ENCODE data around the gene SERF2. TPM values are rescaled to one million over a fixed set of nuclear protein-coding genes. Genes with fewer than 3 reads are reported as not detected.
"Not testable (repeated sequence)": the region's sequence is repeated elsewhere in the genome, so short reads cannot be mapped to it uniquely, and the experiment has no call there.

The SERF2 gene
- total RNA-seq (1,000 to 10,000 TPM in 1 of 5 donors, 100 to 1,000 TPM in 4; 276 to 1,195 (median 526) TPM), polyA plus RNA-seq (1,000 to 10,000 TPM; 2,001 to 3,403 (median 2,340) TPM)
- long read RNA-seq, donor 1, transcript SERF2-201 (3 exons, 1,537 nt), result major isoform, 258 of 334 reads
- long read RNA-seq, donor 1, transcript SERF2-207 (2 exons, 582 nt), result minor isoform, 49 of 334 reads
- long read RNA-seq, donor 1, partial matches to known transcripts, result 20 of 334 reads
- long read RNA-seq, donor 1, other reads (novel, unspliced or antisense), result 0 of 334 reads
- long read RNA-seq, donor 2, transcript SERF2-216 (2 exons, 1,030 nt), result minor isoform, 9 of 462 reads
- long read RNA-seq, donor 2, transcript SERF2-207 (2 exons, 582 nt), result minor isoform, 60 of 462 reads
- long read RNA-seq, donor 2, transcript SERF2-201 (3 exons, 1,537 nt), result major isoform, 347 of 462 reads
- long read RNA-seq, donor 2, partial matches to known transcripts, result 24 of 462 reads
- long read RNA-seq, donor 2, other reads (novel, unspliced or antisense), result 14 of 462 reads
- long read RNA-seq, donor 3, transcript SERF2-216 (2 exons, 1,030 nt), result minor isoform, 7 of 354 reads
- long read RNA-seq, donor 3, transcript SERF2-207 (2 exons, 582 nt), result minor isoform, 47 of 354 reads
- long read RNA-seq, donor 3, transcript SERF2-201 (3 exons, 1,537 nt), result major isoform, 286 of 354 reads
- long read RNA-seq, donor 3, partial matches to known transcripts, result 9 of 354 reads
- long read RNA-seq, donor 3, other reads (novel, unspliced or antisense), result 0 of 354 reads
- long read RNA-seq, donor 4, transcript SERF2-207 (2 exons, 582 nt), result minor isoform, 6 of 64 reads
- long read RNA-seq, donor 4, transcript SERF2-201 (3 exons, 1,537 nt), result major isoform, 54 of 64 reads
- long read RNA-seq, donor 4, partial matches to known transcripts, result 0 of 64 reads
- long read RNA-seq, donor 4, other reads (novel, unspliced or antisense), result 0 of 64 reads
- long read RNA-seq, donor 5, transcript SERF2-207 (2 exons, 582 nt), result minor isoform, 65 of 562 reads
- long read RNA-seq, donor 5, transcript SERF2-216 (2 exons, 1,030 nt), result minor isoform, 10 of 562 reads
- long read RNA-seq, donor 5, transcript SERF2-202 (3 exons, 506 nt), result minor isoform, 8 of 562 reads
- long read RNA-seq, donor 5, transcript SERF2-201 (3 exons, 1,537 nt), result major isoform, 470 of 562 reads
- long read RNA-seq, donor 5, partial matches to known transcripts, result 7 of 562 reads
- long read RNA-seq, donor 5, other reads (novel, unspliced or antisense), result 0 of 562 reads
- long read RNA-seq, donor 6, transcript SERF2-207 (2 exons, 582 nt), result minor isoform, 197 of 1,419 reads
- long read RNA-seq, donor 6, transcript SERF2-201 (3 exons, 1,537 nt), result major isoform, 1,167 of 1,419 reads
- long read RNA-seq, donor 6, transcript SERF2-202 (3 exons, 506 nt), result minor isoform, 7 of 1,419 reads
- long read RNA-seq, donor 6, transcript SERF2-216 (2 exons, 1,030 nt), result minor isoform, 37 of 1,419 reads
- long read RNA-seq, donor 6, partial matches to known transcripts, result 0 of 1,419 reads
- long read RNA-seq, donor 6, other reads (novel, unspliced or antisense), result 0 of 1,419 reads
- long read RNA-seq, donor 7, transcript SERF2-207 (2 exons, 582 nt), result minor isoform, 80 of 632 reads
- long read RNA-seq, donor 7, transcript SERF2-216 (2 exons, 1,030 nt), result minor isoform, 10 of 632 reads
- long read RNA-seq, donor 7, transcript SERF2-201 (3 exons, 1,537 nt), result major isoform, 532 of 632 reads
- long read RNA-seq, donor 7, partial matches to known transcripts, result 6 of 632 reads
- long read RNA-seq, donor 7, other reads (novel, unspliced or antisense), result 0 of 632 reads
- long read RNA-seq, donor 8, transcript SERF2-202 (3 exons, 506 nt), result minor isoform, 6 of 609 reads
- long read RNA-seq, donor 8, transcript SERF2-207 (2 exons, 582 nt), result minor isoform, 59 of 609 reads
- long read RNA-seq, donor 8, transcript SERF2-216 (2 exons, 1,030 nt), result minor isoform, 10 of 609 reads
- long read RNA-seq, donor 8, transcript SERF2-201 (3 exons, 1,537 nt), result major isoform, 524 of 609 reads
- long read RNA-seq, donor 8, partial matches to known transcripts, result 6 of 609 reads
- long read RNA-seq, donor 8, other reads (novel, unspliced or antisense), result 0 of 609 reads
- long read RNA-seq, donor 9, transcript SERF2-201 (3 exons, 1,537 nt), result major isoform, 658 of 823 reads
- long read RNA-seq, donor 9, transcript SERF2-216 (2 exons, 1,030 nt), result minor isoform, 7 of 823 reads
- long read RNA-seq, donor 9, transcript SERF2-207 (2 exons, 582 nt), result minor isoform, 123 of 823 reads
- long read RNA-seq, donor 9, partial matches to known transcripts, result 28 of 823 reads
- long read RNA-seq, donor 9, other reads (novel, unspliced or antisense), result 0 of 823 reads
- long read RNA-seq, donor 10, transcript SERF2-207 (2 exons, 582 nt), result minor isoform, 23 of 181 reads
- long read RNA-seq, donor 10, transcript SERF2-201 (3 exons, 1,537 nt), result major isoform, 150 of 181 reads
- long read RNA-seq, donor 10, partial matches to known transcripts, result 0 of 181 reads
- long read RNA-seq, donor 10, other reads (novel, unspliced or antisense), result 0 of 181 reads

- peak; percentile 100 for DNase-seq
- 0 to 1% (median 0%) methylated on average over 35 to 66 of the region's 66 CpGs for WGBS, 5 donors
- no peaks in the 10 kb centered on the region for H3K27me3 ChIP-seq
- intact Hi-C loops (cut with DNase I; ENCODE audit: low total_unique reads), result no loop called here
- H3K4me3 ChIP-seq, result peak within 1 kb of the TSS; percentile 63 to 99 (median 86)
- no peaks in the 10 kb centered on the region for H3K9me3 ChIP-seq
- TF ChIP-seq POLR2AphosphoS5 (IDR thresholded peaks at IDR 0.05), result peak; percentile 99 to 100 (median 100)
- peak in 2 of 4 donors; percentile 99 for TF ChIP-seq POLR2A (IDR thresholded peaks at IDR 0.05)
- no peak for TF ChIP-seq CTCF (IDR thresholded peaks at IDR 0.05)
- no peak for TF ChIP-seq EP300 (IDR thresholded peaks at IDR 0.05)
- H3K4me1 ChIP-seq, result peaks cover 31 to 49% (median 44%) of the 10 kb centered on the region in 4 donors
- peak within 1 kb of the TSS; percentile 94 to 99 (median 99) for H3K27ac ChIP-seq
- peaks cover 30 to 42% (median 40%) of the 10 kb centered on the region in 4 donors for H3K36me3 ChIP-seq
These were observed at the start of gene SERF2 for GRCh38 chr15:43791993-43792760. SERF2 (plus strand) TSS chr15:43792320; CDS start chr15:43792377, 57 bp downstream.

- Histone ChIP-seq H3K4me1 (peaks cover 31 to 46% (median 42%) of the 10 kb centered on the region in 4 donors), H3K4me3 (peak within 1 kb of the TSS; percentile 55 to 82 (median 74)), H3K27ac (peak within 1 kb of the TSS; percentile 93 to 98 (median 97))
- 0 to 1% (median 0%) methylated on average over 21 to 84 of the region's 84 CpGs for WGBS, 5 donors
- intact Hi-C loops (cut with DNase I; ENCODE audit: low total_unique reads); H3K27me3 ChIP-seq; H3K36me3 ChIP-seq; H3K9me3 ChIP-seq: not testable (repeated sequence)
- TF ChIP-seq POLR2AphosphoS5 (IDR thresholded peaks at IDR 0.05) (peak; percentile 87 to 97 (median 97)), POLR2A (IDR thresholded peaks at IDR 0.05) (peak in 1 of 4 donors; percentile 57)
- peak; percentile 94 to 98 for DNase-seq
These were observed 45.7 kb upstream of the SERF2 start, which contains the start of gene PDIA3 for GRCh38 chr15:43746245-43746902. PDIA3 (plus strand) TSS chr15:43746438; CDS start chr15:43746540, 102 bp downstream.

- Histone ChIP-seq H3K4me3 (peak overlapping the region; percentile 55 to 82 (median 74)), H3K4me1 (peaks cover 31 to 52% (median 48%) of the 10 kb centered on the region in 4 donors), H3K27ac (peak overlapping the region; percentile 93 to 98 (median 97))
- peak; percentile 26 to 61 for DNase-seq
- intact Hi-C loops (cut with DNase I; ENCODE audit: low total_unique reads); H3K9me3 ChIP-seq; H3K27me3 ChIP-seq; H3K36me3 ChIP-seq: not testable (repeated sequence)
- WGBS, 5 donors, result 0% methylated on average over 9 to 12 of the region's 12 CpGs
- TF ChIP-seq POLR2AphosphoS5 (IDR thresholded peaks at IDR 0.05), result peak in 1 of 3 donors; percentile 8
These were observed 45.2 kb upstream of the SERF2 start for GRCh38 chr15:43746903-43747309.
